ENCODE data around the gene NLGN4X.
"Not testable (repeated sequence)": the region's sequence is repeated elsewhere in the genome, so short reads cannot be mapped to it uniquely, and the experiment has no call there.

Gene NLGN4X

GRCh38 chrX:6002056-6002455, 226.6 kb downstream of the NLGN4X start:
- DNase-seq, result no peak

GRCh38 chrX:5998901-5999300, 229.8 kb downstream of the NLGN4X start:
- DNase-seq, result no peak

- DNase-seq, result no peak
These were observed 230.2 kb downstream of the NLGN4X start for GRCh38 chrX:5998456-5998855.

- DNase-seq, result no peak
These were observed 237.3 kb downstream of the NLGN4X start for GRCh38 chrX:5991393-5991792.

- DNase-seq, result no peak
These were observed 249.3 kb downstream of the NLGN4X start for GRCh38 chrX:5979338-5979737.

GRCh38 chrX:5976332-5976731, 252.3 kb downstream of the NLGN4X start:
- DNase-seq, result no peak

GRCh38 chrX:5971300-5971699, 257.4 kb downstream of the NLGN4X start:
- DNase-seq, result no peak

GRCh38 chrX:5965406-5965805, 263.3 kb downstream of the NLGN4X start:
- no peak for DNase-seq

- no peak for DNase-seq
These were observed 269.4 kb downstream of the NLGN4X start for GRCh38 chrX:5959286-5959685.

- no peak for DNase-seq
These were observed 270.1 kb downstream of the NLGN4X start for GRCh38 chrX:5958523-5958922.

GRCh38 chrX:5957506-5957905, 271.2 kb downstream of the NLGN4X start:
- no peak for DNase-seq

GRCh38 chrX:5936438-5936837, 292.2 kb downstream of the NLGN4X start:
- no peak for DNase-seq

- DNase-seq, result no peak
These were observed 300.4 kb downstream of the NLGN4X start for GRCh38 chrX:5928224-5928623.

GRCh38 chrX:5916945-5917344, 311.7 kb downstream of the NLGN4X start:
- peak; percentile 21 for DNase-seq

- DNase-seq, result no peak
These were observed 312.9 kb downstream of the NLGN4X start for GRCh38 chrX:5915783-5916182.

GRCh38 chrX:5907207-5907606, 321.5 kb downstream of the NLGN4X start:
- DNase-seq, result no peak

- not testable (repeated sequence) for DNase-seq
These were observed 325.0 kb downstream of the NLGN4X start for GRCh38 chrX:5903586-5904190.

- no peak for DNase-seq
These were observed 330.2 kb downstream of the NLGN4X start for GRCh38 chrX:5898463-5898862.

GRCh38 chrX:5891378-5891777, 337.3 kb downstream of the NLGN4X start:
- no peak for DNase-seq

GRCh38 chrX:5876984-5877596, 351.6 kb downstream of the NLGN4X start:
- no peak for DNase-seq

- no peak for DNase-seq
These were observed 358.4 kb downstream of the NLGN4X start for GRCh38 chrX:5870238-5870637.

GRCh38 chrX:5869786-5870185, 358.9 kb downstream of the NLGN4X start:
- no peak for DNase-seq

GRCh38 chrX:5867778-5868177, 360.9 kb downstream of the NLGN4X start:
- no peak for DNase-seq

- no peak for DNase-seq
These were observed 371.4 kb downstream of the NLGN4X start for GRCh38 chrX:5857232-5857631.

GRCh38 chrX:5852941-5853340, 375.7 kb downstream of the NLGN4X start:
- DNase-seq, result no peak

All from stimulated activated CD8-positive, alpha-beta memory T cell treated with anti-CD3 and anti-CD28 coated beads, Interleukin-4, amount 100 ng/mL, for 48 hours (primary cell).